HuH-7.5 (cell line): Measurements from ENCODE around the gene FOXO1.

ENCODE experiments used
- DNase-seq: peaks from one replicate; pipeline ENCODE4 v3.0.0; 2011; ENCODE audit warnings: low spot score

FOXO1 gene

GRCh38 chr13:40605573-40605972, 60.9 kb downstream of the FOXO1 start:
- DNase-seq = no peak

DNA sequence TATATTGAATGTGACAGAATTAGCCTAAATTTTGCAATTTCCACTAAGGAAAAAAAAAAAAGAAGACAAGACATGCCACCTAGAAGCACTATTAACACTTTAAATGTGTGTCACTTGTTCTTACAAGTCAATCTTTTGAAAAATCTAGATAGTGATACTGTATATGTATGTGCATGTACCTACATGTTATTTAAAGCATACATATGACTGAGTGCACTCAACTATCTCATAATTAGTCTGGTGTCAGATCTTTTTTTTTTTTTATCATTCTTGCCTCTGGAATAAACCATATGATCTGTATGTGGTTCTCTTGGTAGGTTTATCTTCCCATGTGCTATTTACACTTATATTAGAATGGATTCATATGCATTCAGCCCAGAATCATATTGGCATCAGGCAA, 62.3 kb downstream of the FOXO1 start:
- no peak for DNase-seq

DNA sequence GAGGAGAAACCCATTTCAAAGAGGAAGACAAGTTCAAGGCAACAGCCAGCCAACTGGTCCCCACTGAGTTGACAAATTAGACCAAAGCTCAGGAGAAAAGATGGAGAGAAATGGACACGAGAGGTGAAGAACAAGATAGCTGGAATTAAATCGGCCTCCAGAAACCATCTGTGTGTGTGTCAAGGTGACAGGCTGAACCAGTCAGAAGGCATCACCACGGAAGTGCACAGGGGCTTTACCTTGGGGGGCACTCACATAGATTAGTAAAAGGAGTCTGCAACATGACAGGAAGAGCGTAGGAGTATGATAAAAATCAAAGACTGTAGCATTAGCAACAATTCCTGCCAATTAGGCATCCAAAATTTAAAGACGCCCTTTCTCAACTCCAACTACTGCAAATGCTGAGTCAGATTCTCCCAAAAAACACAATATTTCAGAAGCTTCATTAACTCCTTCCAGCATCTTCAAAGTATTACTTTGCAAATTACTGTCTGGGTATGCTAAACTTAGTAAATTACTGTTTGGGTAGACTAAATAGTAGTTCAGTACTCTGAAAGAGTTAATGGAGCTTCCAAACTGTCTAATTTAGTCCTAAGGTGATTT, 66.2 kb downstream of the FOXO1 start:
- DNase-seq = no peak

DNA sequence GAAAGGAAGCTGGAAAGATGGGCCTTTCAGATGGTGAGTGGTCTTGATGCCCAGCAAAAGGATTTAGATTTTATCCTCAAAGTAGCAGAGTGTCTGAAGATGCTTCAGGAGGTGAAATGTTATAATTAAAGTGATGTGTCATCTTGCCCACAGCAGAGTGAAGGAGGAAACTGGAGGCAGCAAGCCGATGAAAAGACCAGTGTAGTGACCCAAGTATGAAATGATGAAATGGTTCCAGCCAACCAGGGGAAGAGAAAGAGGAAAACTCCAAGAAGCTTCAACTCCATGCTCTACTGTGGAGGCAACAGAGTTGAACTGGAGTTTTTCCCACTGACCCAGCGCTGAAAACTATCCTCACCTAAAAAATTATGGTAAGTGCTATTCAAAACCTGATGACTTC, 66.7 kb downstream of the FOXO1 start:
- DNase-seq = no peak

- no peak for DNase-seq
Observed at GRCh38 chr13:40599124-40599523, 67.3 kb downstream of the FOXO1 start.

GRCh38 chr13:40598569-40598968, 67.9 kb downstream of the FOXO1 start:
- DNase-seq = no peak

DNA sequence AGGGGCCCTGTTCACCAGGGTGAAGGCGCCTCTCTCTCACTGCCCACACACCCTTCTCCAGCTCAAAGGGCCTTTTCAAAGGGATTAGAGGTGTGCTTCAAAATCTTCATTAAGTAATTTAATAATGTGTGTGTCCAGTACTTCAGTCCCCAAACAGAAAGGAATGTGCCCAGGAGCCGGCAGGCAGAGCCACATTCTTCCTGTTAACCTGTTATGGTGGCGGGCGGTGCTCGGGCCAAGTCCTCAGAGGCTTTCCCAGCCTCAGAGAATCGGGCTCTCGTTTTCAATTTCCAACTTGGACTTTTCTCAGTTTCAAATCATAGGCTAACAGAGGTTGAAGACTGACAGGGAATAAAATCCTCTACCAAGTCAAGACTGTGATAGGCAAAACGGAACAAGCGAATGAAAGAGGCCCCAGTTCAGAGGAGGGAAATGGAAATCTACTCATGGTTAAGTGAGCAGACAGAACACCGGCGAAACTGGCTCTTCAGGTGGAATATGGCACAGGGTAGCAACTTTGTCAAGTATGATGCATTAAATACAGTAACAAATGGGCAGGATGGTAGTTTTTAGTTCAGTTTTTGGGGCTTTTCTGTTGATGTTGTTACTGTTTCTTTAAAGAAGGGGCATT, 68.6 kb downstream of the FOXO1 start:
- no peak for DNase-seq

- no peak for DNase-seq
Observed at GRCh38 chr13:40596484-40596883, 70.0 kb downstream of the FOXO1 start.

DNA sequence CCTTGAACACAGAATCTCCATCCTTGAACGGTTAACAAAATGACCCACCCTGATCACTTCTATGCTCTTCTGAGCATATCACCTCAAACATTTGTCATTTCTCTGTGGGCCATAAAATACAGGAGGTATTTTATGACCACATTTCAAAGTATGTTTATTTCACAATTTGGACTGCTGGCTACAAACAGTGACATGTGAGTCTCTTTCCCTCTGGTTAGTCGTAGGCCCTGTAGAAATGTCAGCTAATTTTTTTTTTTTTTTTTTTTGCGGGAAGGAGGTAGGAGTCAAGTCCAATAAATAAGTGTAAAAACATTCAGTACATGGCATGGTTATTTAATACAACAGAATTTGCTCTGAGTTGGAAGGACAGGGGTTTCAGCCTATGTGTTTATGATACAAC, 70.7 kb downstream of the FOXO1 start:
- no peak for DNase-seq

DNA sequence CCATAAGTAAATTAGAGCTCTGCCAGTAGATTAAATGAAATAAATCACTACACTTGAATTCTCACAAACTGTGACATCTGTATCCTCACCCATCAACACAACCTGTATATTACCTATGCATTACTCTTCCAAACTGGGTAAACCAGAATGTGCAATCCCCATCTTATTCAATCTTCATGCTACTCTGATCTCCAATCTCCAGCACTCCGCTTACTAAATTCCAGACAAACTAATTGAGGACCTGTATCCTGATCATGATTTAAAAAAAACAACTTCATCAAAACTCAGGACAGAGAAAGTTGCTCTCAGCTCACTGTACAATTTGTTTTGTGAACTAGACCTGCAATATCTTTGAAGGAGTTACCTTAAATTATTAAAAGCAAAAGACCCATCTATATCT, 74.4 kb downstream of the FOXO1 start:
- DNase-seq = no peak

GRCh38 chr13:40591091-40591490, 75.3 kb downstream of the FOXO1 start:
- no peak for DNase-seq

GRCh38 chr13:40590112-40590862, 76.2 kb downstream of the FOXO1 start:
- no peak for DNase-seq

- DNase-seq = no peak
Observed at GRCh38 chr13:40589285-40590109, 76.9 kb downstream of the FOXO1 start.

DNA sequence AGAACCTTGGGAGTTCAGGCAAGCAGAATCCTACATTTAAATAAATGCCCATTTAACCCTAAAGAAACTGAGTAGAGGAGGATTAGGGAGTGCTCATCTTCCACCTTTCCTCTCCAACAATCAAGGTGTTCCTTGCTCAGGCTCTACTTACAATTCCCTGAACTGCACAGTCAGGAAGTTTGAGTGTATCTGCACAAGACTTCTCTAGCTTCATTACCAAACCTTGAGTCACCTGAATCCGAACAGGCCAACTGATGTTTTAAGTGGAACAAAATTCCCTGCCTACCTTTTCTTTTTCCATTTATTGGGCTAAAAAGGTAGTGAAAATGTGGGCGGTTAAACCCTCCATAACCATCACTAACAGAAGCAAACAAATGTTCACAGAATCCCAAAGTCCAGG, 78.3 kb downstream of the FOXO1 start:
- DNase-seq = no peak

GRCh38 chr13:40586886-40587565, 79.4 kb downstream of the FOXO1 start:
- DNase-seq = no peak

GRCh38 chr13:40585911-40586471, 80.5 kb downstream of the FOXO1 start:
- DNase-seq = no peak

DNA sequence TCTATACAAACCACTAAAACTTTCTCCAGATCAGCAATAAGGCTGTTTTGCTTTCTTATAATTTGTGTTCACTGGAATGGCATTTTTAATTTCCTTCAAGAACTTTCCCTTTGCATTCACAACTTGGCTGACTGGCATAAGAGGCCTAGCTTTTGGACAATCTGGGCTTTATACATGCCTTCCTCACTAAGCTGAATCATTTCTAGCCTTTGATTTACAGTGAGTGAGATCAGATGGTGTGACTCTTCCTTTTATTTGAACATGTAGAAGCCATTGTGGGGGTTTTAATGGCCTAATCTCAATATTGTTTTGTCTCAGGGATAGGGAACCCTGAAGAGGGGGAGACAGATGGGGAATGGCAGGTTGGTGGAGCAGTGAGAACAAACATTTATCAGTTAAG, 82.7 kb downstream of the FOXO1 start:
- DNase-seq = no peak

DNA sequence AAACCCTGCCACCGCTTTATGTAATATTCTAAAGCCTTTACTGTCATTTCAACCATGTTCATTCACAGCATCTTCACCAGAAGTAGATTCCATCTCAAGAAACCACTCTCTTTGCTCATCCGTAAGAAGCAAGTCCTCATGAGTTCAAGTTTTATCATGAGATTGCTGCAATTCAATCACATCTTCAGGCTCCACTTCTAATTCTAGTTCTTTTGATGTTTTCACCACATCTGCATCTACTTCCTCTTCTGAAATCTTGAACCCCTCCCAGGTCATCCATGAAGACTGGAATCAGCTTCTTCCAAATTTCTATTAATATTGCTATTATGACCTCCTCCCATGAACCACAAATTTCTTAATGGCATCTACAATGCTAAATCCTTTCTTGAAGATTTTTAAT, 83.9 kb downstream of the FOXO1 start:
- DNase-seq = no peak

- DNase-seq = no peak
Observed at GRCh38 chr13:40581277-40581579, 85.2 kb downstream of the FOXO1 start.

DNA sequence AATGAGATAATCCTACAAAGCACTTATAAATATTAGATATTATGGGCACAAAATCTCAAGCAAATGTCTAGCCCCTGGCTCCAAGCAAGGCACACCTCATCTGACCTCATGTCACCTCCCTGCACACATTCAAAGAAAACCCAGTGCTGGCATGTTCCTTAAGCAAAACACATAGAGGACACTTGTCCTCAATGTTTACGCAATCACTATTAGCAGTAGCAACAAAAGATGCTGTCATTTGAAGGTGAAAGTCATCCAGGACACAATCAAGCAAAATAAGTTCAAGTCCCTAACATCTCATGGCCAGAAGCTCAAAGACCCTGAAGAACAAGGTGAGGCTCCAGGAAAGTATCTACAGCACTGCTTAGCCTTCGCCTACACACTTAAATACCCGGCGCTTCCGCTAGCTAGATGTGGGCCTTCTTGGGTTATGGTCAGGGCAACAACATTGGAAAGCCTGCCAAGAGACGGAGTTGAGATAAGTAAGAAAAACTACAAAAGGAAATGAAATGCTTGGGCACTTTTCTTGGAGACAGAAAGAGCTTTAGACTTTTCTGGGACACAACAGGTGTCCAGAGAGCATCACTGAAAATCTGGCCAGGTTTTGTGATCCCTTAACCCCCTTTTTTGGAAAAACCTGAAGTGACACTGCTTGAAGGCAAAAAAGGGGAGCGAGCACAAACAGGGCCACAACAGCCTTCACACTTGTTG, 85.7 kb downstream of the FOXO1 start:
- DNase-seq = no peak

DNA sequence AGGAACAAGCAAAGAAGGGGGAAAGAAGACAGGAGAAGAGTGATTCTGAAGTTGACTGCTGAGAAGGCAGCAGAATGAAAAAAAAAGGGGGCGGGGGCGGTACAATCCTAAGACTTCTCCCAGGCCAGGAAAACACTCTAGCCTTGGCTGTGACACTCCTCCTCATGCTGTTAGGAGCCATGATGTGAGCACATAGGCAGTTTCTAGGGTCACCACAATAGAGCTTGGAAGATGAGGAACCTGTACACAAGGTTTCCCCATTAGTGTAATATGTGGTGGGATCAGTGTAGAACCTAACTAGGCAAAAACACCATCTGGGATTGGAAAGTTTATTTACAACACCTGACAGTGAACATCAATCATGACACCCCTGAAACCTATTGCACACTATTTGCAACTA, 86.9 kb downstream of the FOXO1 start:
- no peak for DNase-seq
